GM12873 (cell line): Measurements from ENCODE around the gene MPP3.

ENCODE experiments used
- TF ChIP-seq, protein P1 (sequence below): IDR thresholded peaks from 2 replicates; pipeline ENCODE4 v1.5.1; 2012; ENCODE audit warnings: low read depth, mild to moderate bottlenecking, moderate library complexity, low read length, control low read depth; ENCODE audit not compliant: insufficient read depth; ENCODE audit errors: missing control alignments

MPP3 gene

GRCh38 chr17:43856141-43856540, 23.2 kb upstream of the MPP3 start:
- TF ChIP-seq, protein P1, sequence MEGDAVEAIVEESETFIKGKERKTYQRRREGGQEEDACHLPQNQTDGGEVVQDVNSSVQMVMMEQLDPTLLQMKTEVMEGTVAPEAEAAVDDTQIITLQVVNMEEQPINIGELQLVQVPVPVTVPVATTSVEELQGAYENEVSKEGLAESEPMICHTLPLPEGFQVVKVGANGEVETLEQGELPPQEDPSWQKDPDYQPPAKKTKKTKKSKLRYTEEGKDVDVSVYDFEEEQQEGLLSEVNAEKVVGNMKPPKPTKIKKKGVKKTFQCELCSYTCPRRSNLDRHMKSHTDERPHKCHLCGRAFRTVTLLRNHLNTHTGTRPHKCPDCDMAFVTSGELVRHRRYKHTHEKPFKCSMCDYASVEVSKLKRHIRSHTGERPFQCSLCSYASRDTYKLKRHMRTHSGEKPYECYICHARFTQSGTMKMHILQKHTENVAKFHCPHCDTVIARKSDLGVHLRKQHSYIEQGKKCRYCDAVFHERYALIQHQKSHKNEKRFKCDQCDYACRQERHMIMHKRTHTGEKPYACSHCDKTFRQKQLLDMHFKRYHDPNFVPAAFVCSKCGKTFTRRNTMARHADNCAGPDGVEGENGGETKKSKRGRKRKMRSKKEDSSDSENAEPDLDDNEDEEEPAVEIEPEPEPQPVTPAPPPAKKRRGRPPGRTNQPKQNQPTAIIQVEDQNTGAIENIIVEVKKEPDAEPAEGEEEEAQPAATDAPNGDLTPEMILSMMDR, result no peak

DNA sequence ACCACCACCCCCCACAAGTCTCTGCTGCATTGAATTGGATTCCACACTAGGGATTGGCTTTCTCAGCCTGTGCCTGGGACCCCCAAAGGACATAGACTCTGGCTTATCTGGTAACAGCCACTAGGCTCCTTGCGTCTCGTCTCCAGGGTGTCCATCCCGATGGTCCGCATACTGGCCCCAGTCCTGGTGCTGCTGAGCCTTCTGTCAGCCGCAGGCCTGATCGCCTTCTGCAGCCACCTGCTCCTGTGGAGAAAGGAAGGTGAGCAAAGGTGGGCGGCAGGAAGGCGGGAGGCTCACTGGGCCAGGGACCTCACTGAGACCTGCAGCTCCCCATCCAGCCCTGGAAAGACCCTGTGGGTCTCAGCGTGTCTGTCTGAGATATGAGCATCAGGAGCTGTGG, 22.1 kb upstream of the MPP3 start:
- TF ChIP-seq, protein P1, result no peak

GRCh38 chr17:43854498-43854897, 21.6 kb upstream of the MPP3 start:
- TF ChIP-seq, protein P1, result no peak

DNA sequence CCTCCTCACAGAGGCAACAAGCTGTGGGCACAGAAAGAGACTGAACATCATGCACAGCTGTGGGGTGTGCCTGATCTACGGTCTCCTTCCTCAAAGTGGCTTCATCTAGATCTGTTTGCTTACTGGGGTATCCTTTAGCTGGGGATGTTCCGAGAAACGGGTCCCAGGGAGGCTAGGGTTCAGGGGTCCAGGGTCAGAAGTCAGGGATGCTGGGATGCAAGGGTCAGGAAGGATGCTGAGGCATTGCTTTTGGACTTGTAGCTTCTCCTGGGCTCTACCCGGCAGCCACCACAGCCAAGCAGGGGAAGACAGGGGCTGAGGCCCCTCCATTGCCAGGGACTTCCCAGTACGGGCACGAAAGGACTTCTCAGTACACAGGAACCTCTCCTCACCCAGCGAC, 20.6 kb upstream of the MPP3 start:
- TF ChIP-seq, protein P1, result no peak

DNA sequence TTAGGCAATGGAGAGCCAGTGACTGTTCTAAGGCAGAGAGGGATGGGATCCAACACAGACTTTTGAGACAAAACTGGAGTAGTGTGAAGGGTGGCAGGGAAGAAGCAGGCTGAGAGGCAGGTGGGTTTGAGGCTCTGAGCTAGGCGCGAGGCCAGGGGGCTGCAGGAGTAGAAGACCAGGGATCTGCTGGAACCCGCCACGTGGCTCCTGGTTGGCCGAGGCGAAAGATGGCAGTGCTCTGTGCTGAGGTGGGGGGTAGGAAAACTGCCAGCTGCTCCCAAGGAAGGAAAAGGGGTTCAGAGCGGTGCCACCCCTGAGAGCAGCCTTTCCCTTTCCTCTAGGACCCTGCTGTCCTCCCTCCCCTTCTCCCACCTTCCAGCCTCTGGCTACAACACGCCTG, 19.6 kb upstream of the MPP3 start:
- TF ChIP-seq, protein P1, result no peak

- TF ChIP-seq, protein P1, result no peak
These were observed 16.2 kb upstream of the MPP3 start for GRCh38 chr17:43849116-43849515.

DNA sequence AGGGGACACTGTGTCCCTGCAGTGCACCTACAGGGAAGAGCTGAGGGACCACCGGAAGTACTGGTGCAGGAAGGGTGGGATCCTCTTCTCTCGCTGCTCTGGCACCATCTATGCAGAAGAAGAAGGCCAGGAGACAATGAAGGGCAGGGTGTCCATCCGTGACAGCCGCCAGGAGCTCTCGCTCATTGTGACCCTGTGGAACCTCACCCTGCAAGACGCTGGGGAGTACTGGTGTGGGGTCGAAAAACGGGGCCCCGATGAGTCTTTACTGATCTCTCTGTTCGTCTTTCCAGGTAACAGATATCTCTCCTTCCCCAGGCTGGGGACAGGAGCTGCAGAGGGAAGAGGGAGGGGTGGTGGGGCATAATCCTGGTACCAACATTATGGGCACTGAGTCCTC, 15.7 kb upstream of the MPP3 start:
- TF ChIP-seq, protein P1, result no peak
